Liver (tissue), 3 donors: Measurements from ENCODE around the gene ZNF502.

Experiments
- CTCF ChIP-seq: fragments of 150-350 bp; IDR thresholded peaks from 2 replicates; pipeline ENCODE4 v1.5.1; 2017; ENCODE audit warnings: improper control_type of control experiment, low read depth, low read length; ENCODE audit not compliant: missing input control
- GABPA ChIP-seq, 2 donors: IDR thresholded peaks in 1 of 2; conservative IDR thresholded peaks in 1 of 2; 2 replicates each; pipeline ENCODE4 v1.6.1; 2016; ENCODE audit warnings: antibody characterized with exemption in 2 of 2, mild to moderate bottlenecking in 1 of 2, moderate library complexity in 1 of 2
- HNF4A ChIP-seq, 2 donors: conservative IDR thresholded peaks; 2 replicates each; pipeline ENCODE4 v1.6.1; 2016; ENCODE audit warnings: antibody characterized with exemption in 2 of 2, mild to moderate bottlenecking in 2 of 2
- RXRA ChIP-seq, 2 donors: IDR thresholded peaks; 2 replicates each; pipeline ENCODE4 v1.6.1; 2017 to 2018; ENCODE audit warnings: antibody characterized with exemption in 2 of 2, mild to moderate bottlenecking in 1 of 2
- SP1 ChIP-seq: IDR thresholded peaks from 2 replicates; pipeline ENCODE4 v1.6.1; 2018; ENCODE audit warnings: antibody characterized with exemption, mild to moderate bottlenecking
- TF ChIP-seq, protein P1 (sequence below): IDR thresholded peaks from 2 replicates; pipeline ENCODE4 v1.6.1; 2016; ENCODE audit warnings: antibody characterized with exemption
- TF ChIP-seq, protein P2 (sequence below): IDR thresholded peaks from 2 replicates; pipeline ENCODE4 v1.6.1; 2016; ENCODE audit warnings: antibody characterized with exemption, mild to moderate bottlenecking
- donor health status: healthy.
- donor health status: healthy.

DNA sequence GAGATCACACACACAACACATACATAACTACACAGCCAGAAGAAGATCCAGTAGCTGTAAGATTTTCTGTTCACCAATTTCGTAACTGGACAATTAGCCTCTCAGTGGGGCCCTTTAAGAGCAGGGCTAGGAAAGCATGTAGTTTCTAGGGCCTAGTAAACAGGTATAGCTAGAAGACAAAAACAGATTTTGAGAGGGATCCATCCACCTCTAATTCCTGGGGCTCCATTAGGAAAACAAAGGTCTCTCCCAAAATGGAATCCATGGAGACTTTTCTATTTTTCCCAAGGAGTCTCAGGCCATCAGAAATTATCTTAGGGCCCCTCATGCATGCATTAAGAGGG is 59.6 kb downstream of the ZNF502 start:
- TF ChIP-seq CTCF, result no peak
- no peak for TF ChIP-seq GABPA (IDR thresholded peaks at IDR 0.05 in 1 of 2, conservative IDR thresholded peaks at IDR 0.05 in 1 of 2)
- no peak for TF ChIP-seq HNF4A (conservative IDR thresholded peaks at IDR 0.05)
- TF ChIP-seq, protein P1, sequence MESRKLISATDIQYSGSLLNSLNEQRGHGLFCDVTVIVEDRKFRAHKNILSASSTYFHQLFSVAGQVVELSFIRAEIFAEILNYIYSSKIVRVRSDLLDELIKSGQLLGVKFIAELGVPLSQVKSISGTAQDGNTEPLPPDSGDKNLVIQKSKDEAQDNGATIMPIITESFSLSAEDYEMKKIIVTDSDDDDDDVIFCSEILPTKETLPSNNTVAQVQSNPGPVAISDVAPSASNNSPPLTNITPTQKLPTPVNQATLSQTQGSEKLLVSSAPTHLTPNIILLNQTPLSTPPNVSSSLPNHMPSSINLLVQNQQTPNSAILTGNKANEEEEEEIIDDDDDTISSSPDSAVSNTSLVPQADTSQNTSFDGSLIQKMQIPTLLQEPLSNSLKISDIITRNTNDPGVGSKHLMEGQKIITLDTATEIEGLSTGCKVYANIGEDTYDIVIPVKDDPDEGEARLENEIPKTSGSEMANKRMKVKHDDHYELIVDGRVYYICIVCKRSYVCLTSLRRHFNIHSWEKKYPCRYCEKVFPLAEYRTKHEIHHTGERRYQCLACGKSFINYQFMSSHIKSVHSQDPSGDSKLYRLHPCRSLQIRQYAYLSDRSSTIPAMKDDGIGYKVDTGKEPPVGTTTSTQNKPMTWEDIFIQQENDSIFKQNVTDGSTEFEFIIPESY, result no peak
- no peak for TF ChIP-seq SP1
- TF ChIP-seq, protein P2, sequence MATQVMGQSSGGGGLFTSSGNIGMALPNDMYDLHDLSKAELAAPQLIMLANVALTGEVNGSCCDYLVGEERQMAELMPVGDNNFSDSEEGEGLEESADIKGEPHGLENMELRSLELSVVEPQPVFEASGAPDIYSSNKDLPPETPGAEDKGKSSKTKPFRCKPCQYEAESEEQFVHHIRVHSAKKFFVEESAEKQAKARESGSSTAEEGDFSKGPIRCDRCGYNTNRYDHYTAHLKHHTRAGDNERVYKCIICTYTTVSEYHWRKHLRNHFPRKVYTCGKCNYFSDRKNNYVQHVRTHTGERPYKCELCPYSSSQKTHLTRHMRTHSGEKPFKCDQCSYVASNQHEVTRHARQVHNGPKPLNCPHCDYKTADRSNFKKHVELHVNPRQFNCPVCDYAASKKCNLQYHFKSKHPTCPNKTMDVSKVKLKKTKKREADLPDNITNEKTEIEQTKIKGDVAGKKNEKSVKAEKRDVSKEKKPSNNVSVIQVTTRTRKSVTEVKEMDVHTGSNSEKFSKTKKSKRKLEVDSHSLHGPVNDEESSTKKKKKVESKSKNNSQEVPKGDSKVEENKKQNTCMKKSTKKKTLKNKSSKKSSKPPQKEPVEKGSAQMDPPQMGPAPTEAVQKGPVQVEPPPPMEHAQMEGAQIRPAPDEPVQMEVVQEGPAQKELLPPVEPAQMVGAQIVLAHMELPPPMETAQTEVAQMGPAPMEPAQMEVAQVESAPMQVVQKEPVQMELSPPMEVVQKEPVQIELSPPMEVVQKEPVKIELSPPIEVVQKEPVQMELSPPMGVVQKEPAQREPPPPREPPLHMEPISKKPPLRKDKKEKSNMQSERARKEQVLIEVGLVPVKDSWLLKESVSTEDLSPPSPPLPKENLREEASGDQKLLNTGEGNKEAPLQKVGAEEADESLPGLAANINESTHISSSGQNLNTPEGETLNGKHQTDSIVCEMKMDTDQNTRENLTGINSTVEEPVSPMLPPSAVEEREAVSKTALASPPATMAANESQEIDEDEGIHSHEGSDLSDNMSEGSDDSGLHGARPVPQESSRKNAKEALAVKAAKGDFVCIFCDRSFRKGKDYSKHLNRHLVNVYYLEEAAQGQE, result no peak
- TF ChIP-seq RXRA (IDR thresholded peaks at IDR 0.05), result no peak
